ENCODE data around the gene SAMD4A.

The SAMD4A gene

GRCh38 chr14:54776361-54777001, 209.6 kb downstream of the SAMD4A start:
- Histone ChIP-seq H3K27me3 (ENCODE audit: control insufficient read depth, insufficient read depth, low read length) (no peaks in the 10 kb centered on the region), H3K4me1 (ENCODE audit: control insufficient read depth, insufficient read depth, low read length) (peaks cover 4% of the 10 kb centered on the region), H3K9me3 (ENCODE audit: control insufficient read depth, insufficient read depth, low read length) (no peaks in the 10 kb centered on the region), H3K4me3 (ENCODE audit: low read length) (no peak overlapping the region), H3K36me3 (ENCODE audit: control insufficient read depth, insufficient read depth, low read length) (no peaks in the 10 kb centered on the region), H3K27ac (ENCODE audit: low read length) (no peak overlapping the region)
- DNase-seq (ENCODE audit: low read depth, low spot score): no peak
- WGBS (ENCODE audit: insufficient coverage, insufficient read length): no CpG with 5 or more reads among the region's 12 CpGs

GRCh38 chr14:54777395-54777794, 210.5 kb downstream of the SAMD4A start:
- H3K4me3 ChIP-seq (ENCODE audit: low read length): no peak overlapping the region
- H3K27ac ChIP-seq (ENCODE audit: low read length): no peak overlapping the region
- peaks cover 4% of the 10 kb centered on the region for H3K4me1 ChIP-seq (ENCODE audit: control insufficient read depth, insufficient read depth, low read length)
- no peaks in the 10 kb centered on the region for H3K27me3 ChIP-seq (ENCODE audit: control insufficient read depth, insufficient read depth, low read length)
- no peaks in the 10 kb centered on the region for H3K36me3 ChIP-seq (ENCODE audit: control insufficient read depth, insufficient read depth, low read length)
- no peaks in the 10 kb centered on the region for H3K9me3 ChIP-seq (ENCODE audit: control insufficient read depth, insufficient read depth, low read length)
- no peak for DNase-seq (ENCODE audit: low read depth, low spot score)
- WGBS (ENCODE audit: insufficient coverage, insufficient read length): no CpG with 5 or more reads among the region's 8 CpGs

GRCh38 chr14:54778618-54779345, 211.9 kb downstream of the SAMD4A start:
- DNase-seq (ENCODE audit: low read depth, low spot score): no peak
- no peaks in the 10 kb centered on the region for H3K4me1 ChIP-seq (ENCODE audit: control insufficient read depth, insufficient read depth, low read length)
- WGBS (ENCODE audit: insufficient coverage, insufficient read length): no CpG with 5 or more reads among the region's 9 CpGs
- H3K27ac ChIP-seq (ENCODE audit: low read length): no peak overlapping the region
- H3K36me3 ChIP-seq (ENCODE audit: control insufficient read depth, insufficient read depth, low read length): no peaks in the 10 kb centered on the region
- H3K9me3 ChIP-seq (ENCODE audit: control insufficient read depth, insufficient read depth, low read length): no peaks in the 10 kb centered on the region
- no peak overlapping the region for H3K4me3 ChIP-seq (ENCODE audit: low read length)
- no peaks in the 10 kb centered on the region for H3K27me3 ChIP-seq (ENCODE audit: control insufficient read depth, insufficient read depth, low read length)

GRCh38 chr14:54781080-54781479, 214.2 kb downstream of the SAMD4A start:
- no peak for DNase-seq (ENCODE audit: low read depth, low spot score)
- Histone ChIP-seq H3K27ac (ENCODE audit: low read length) (no peak overlapping the region), H3K36me3 (ENCODE audit: control insufficient read depth, insufficient read depth, low read length) (no peaks in the 10 kb centered on the region; the same call in 1 of the 2 replicates), H3K9me3 (ENCODE audit: control insufficient read depth, insufficient read depth, low read length) (no peaks in the 10 kb centered on the region), H3K4me3 (ENCODE audit: low read length) (no peak overlapping the region), H3K27me3 (ENCODE audit: control insufficient read depth, insufficient read depth, low read length) (no peaks in the 10 kb centered on the region), H3K4me1 (ENCODE audit: control insufficient read depth, insufficient read depth, low read length) (no peaks in the 10 kb centered on the region)
- no CpG with 5 or more reads among the region's 6 CpGs for WGBS (ENCODE audit: insufficient coverage, insufficient read length)

GRCh38 chr14:54781961-54782750, 215.2 kb downstream of the SAMD4A start:
- no peak overlapping the region for H3K27ac ChIP-seq (ENCODE audit: low read length)
- no peaks in the 10 kb centered on the region for H3K4me1 ChIP-seq (ENCODE audit: control insufficient read depth, insufficient read depth, low read length)
- no peak for DNase-seq (ENCODE audit: low read depth, low spot score)
- H3K4me3 ChIP-seq (ENCODE audit: low read length): no peak overlapping the region
- no peaks in the 10 kb centered on the region for H3K27me3 ChIP-seq (ENCODE audit: control insufficient read depth, insufficient read depth, low read length)
- WGBS (ENCODE audit: insufficient coverage, insufficient read length): no CpG with 5 or more reads among the region's 21 CpGs
- H3K36me3 ChIP-seq (ENCODE audit: control insufficient read depth, insufficient read depth, low read length): no peaks in the 10 kb centered on the region; the same call in 1 of the 2 replicates
- no peaks in the 10 kb centered on the region for H3K9me3 ChIP-seq (ENCODE audit: control insufficient read depth, insufficient read depth, low read length)

- H3K36me3 ChIP-seq (ENCODE audit: control insufficient read depth, insufficient read depth, low read length): no peaks in the 10 kb centered on the region; the same call in 1 of the 2 replicates
Measured at GRCh38 chr14:54782751-54783659, 216.1 kb downstream of the SAMD4A start.

GRCh38 chr14:54783660-54784015, 216.7 kb downstream of the SAMD4A start:
- H3K27me3 ChIP-seq (ENCODE audit: control insufficient read depth, insufficient read depth, low read length): no peaks in the 10 kb centered on the region
- H3K4me1 ChIP-seq (ENCODE audit: control insufficient read depth, insufficient read depth, low read length): no peaks in the 10 kb centered on the region
- no peak overlapping the region for H3K4me3 ChIP-seq (ENCODE audit: low read length)
- H3K9me3 ChIP-seq (ENCODE audit: control insufficient read depth, insufficient read depth, low read length): no peaks in the 10 kb centered on the region
- H3K36me3 ChIP-seq (ENCODE audit: control insufficient read depth, insufficient read depth, low read length): no peaks in the 10 kb centered on the region; the same call in 1 of the 2 replicates
- no CpG with 5 or more reads among the region's 5 CpGs for WGBS (ENCODE audit: insufficient coverage, insufficient read length)
- DNase-seq (ENCODE audit: low read depth, low spot score): no peak
- no peak overlapping the region for H3K27ac ChIP-seq (ENCODE audit: low read length)

More at GRCh38 chr14:54782751-54783659, 216.1 kb downstream of the SAMD4A start:
- no peaks in the 10 kb centered on the region for H3K4me1 ChIP-seq (ENCODE audit: control insufficient read depth, insufficient read depth, low read length)
- no peak overlapping the region for H3K27ac ChIP-seq (ENCODE audit: low read length)
- no peak overlapping the region for H3K4me3 ChIP-seq (ENCODE audit: low read length)
- WGBS (ENCODE audit: insufficient coverage, insufficient read length): no CpG with 5 or more reads among the region's 14 CpGs
- no peaks in the 10 kb centered on the region for H3K27me3 ChIP-seq (ENCODE audit: control insufficient read depth, insufficient read depth, low read length)
- no peaks in the 10 kb centered on the region for H3K9me3 ChIP-seq (ENCODE audit: control insufficient read depth, insufficient read depth, low read length)
- DNase-seq (ENCODE audit: low read depth, low spot score): no peak

GRCh38 chr14:54784060-54784459, 217.1 kb downstream of the SAMD4A start:
- H3K4me3 ChIP-seq (ENCODE audit: low read length): no peak overlapping the region
- H3K27me3 ChIP-seq (ENCODE audit: control insufficient read depth, insufficient read depth, low read length): no peaks in the 10 kb centered on the region
- H3K36me3 ChIP-seq (ENCODE audit: control insufficient read depth, insufficient read depth, low read length): no peaks in the 10 kb centered on the region; the same call in 1 of the 2 replicates
- DNase-seq (ENCODE audit: low read depth, low spot score): no peak
- no CpG with 5 or more reads among the region's 6 CpGs for WGBS (ENCODE audit: insufficient coverage, insufficient read length)
- no peaks in the 10 kb centered on the region for H3K9me3 ChIP-seq (ENCODE audit: control insufficient read depth, insufficient read depth, low read length)
- H3K27ac ChIP-seq (ENCODE audit: low read length): no peak overlapping the region
- no peaks in the 10 kb centered on the region for H3K4me1 ChIP-seq (ENCODE audit: control insufficient read depth, insufficient read depth, low read length)

- no peak for DNase-seq (ENCODE audit: low read depth, low spot score)
- no peak overlapping the region for H3K27ac ChIP-seq (ENCODE audit: low read length)
- no peaks in the 10 kb centered on the region for H3K27me3 ChIP-seq (ENCODE audit: control insufficient read depth, insufficient read depth, low read length)
- H3K9me3 ChIP-seq (ENCODE audit: control insufficient read depth, insufficient read depth, low read length): no peaks in the 10 kb centered on the region
- H3K36me3 ChIP-seq (ENCODE audit: control insufficient read depth, insufficient read depth, low read length): no peaks in the 10 kb centered on the region; the same call in 1 of the 2 replicates
- no CpG with 5 or more reads among the region's 4 CpGs for WGBS (ENCODE audit: insufficient coverage, insufficient read length)
- H3K4me3 ChIP-seq (ENCODE audit: low read length): no peak overlapping the region
- H3K4me1 ChIP-seq (ENCODE audit: control insufficient read depth, insufficient read depth, low read length): no peaks in the 10 kb centered on the region
Measured at GRCh38 chr14:54784657-54785056, 217.7 kb downstream of the SAMD4A start.

Data from iPS DF 6.9 (cell line).